ENCODE measurements around the gene RAMACL.

The RAMACL gene

GRCh38 chr6:166556336-166556735, 30.1 kb downstream of the RAMACL start:
- Histone ChIP-seq H3K4me3 (ENCODE audit: low read length) (no peak overlapping the region), H3K4me1 (ENCODE audit: control insufficient read depth, insufficient read depth, low read length) (peaks cover 11% of the 10 kb centered on the region), H3K36me3 (ENCODE audit: control insufficient read depth, insufficient read depth, low read length) (no peaks in the 10 kb centered on the region), H3K27me3 (ENCODE audit: control insufficient read depth, insufficient read depth, low read length) (no peaks in the 10 kb centered on the region), H3K9me3 (ENCODE audit: control insufficient read depth, insufficient read depth, low read length) (no peaks in the 10 kb centered on the region), H3K27ac (ENCODE audit: low read length) (no peak overlapping the region)
- no peak for DNase-seq (ENCODE audit: low read depth, low spot score)

GRCh38 chr6:166555086-166555485, 31.4 kb downstream of the RAMACL start:
- DNase-seq (ENCODE audit: low read depth, low spot score): no peak
- WGBS (ENCODE audit: insufficient coverage, insufficient read length): no CpG with 5 or more reads among the region's 6 CpGs
- Histone ChIP-seq H3K4me1 (ENCODE audit: control insufficient read depth, insufficient read depth, low read length) (peaks cover 9% of the 10 kb centered on the region), H3K4me3 (ENCODE audit: low read length) (no peak overlapping the region), H3K36me3 (ENCODE audit: control insufficient read depth, insufficient read depth, low read length) (no peaks in the 10 kb centered on the region), H3K27ac (ENCODE audit: low read length) (no peak overlapping the region), H3K27me3 (ENCODE audit: control insufficient read depth, insufficient read depth, low read length) (no peaks in the 10 kb centered on the region), H3K9me3 (ENCODE audit: control insufficient read depth, insufficient read depth, low read length) (no peaks in the 10 kb centered on the region)

GRCh38 chr6:166554316-166554715, 32.2 kb downstream of the RAMACL start:
- no peaks in the 10 kb centered on the region for H3K36me3 ChIP-seq (ENCODE audit: control insufficient read depth, insufficient read depth, low read length)
- WGBS (ENCODE audit: insufficient coverage, insufficient read length): no CpG with 5 or more reads among the region's 8 CpGs
- no peak overlapping the region for H3K4me3 ChIP-seq (ENCODE audit: low read length)
- no peaks in the 10 kb centered on the region for H3K27me3 ChIP-seq (ENCODE audit: control insufficient read depth, insufficient read depth, low read length)
- no peaks in the 10 kb centered on the region for H3K9me3 ChIP-seq (ENCODE audit: control insufficient read depth, insufficient read depth, low read length)
- H3K4me1 ChIP-seq (ENCODE audit: control insufficient read depth, insufficient read depth, low read length): peaks cover 9% of the 10 kb centered on the region
- H3K27ac ChIP-seq (ENCODE audit: low read length): no peak overlapping the region
- no peak for DNase-seq (ENCODE audit: low read depth, low spot score)

- Histone ChIP-seq H3K27me3 (ENCODE audit: control insufficient read depth, insufficient read depth, low read length) (no peaks in the 10 kb centered on the region), H3K9me3 (ENCODE audit: control insufficient read depth, insufficient read depth, low read length) (no peaks in the 10 kb centered on the region), H3K36me3 (ENCODE audit: control insufficient read depth, insufficient read depth, low read length) (no peaks in the 10 kb centered on the region), H3K4me1 (ENCODE audit: control insufficient read depth, insufficient read depth, low read length) (peaks cover 9% of the 10 kb centered on the region), H3K4me3 (ENCODE audit: low read length) (no peak overlapping the region), H3K27ac (ENCODE audit: low read length) (no peak overlapping the region)
- no CpG with 5 or more reads among the region's 13 CpGs for WGBS (ENCODE audit: insufficient coverage, insufficient read length)
- no peak for DNase-seq (ENCODE audit: low read depth, low spot score)
Observed at GRCh38 chr6:166553563-166554271, 32.8 kb downstream of the RAMACL start.

- Histone ChIP-seq H3K4me1 (ENCODE audit: control insufficient read depth, insufficient read depth, low read length) (peaks cover 9% of the 10 kb centered on the region), H3K36me3 (ENCODE audit: control insufficient read depth, insufficient read depth, low read length) (no peaks in the 10 kb centered on the region), H3K9me3 (ENCODE audit: control insufficient read depth, insufficient read depth, low read length) (no peaks in the 10 kb centered on the region), H3K4me3 (ENCODE audit: low read length) (no peak overlapping the region), H3K27me3 (ENCODE audit: control insufficient read depth, insufficient read depth, low read length) (no peaks in the 10 kb centered on the region), H3K27ac (ENCODE audit: low read length) (no peak overlapping the region)
- DNase-seq (ENCODE audit: low read depth, low spot score): no peak
- no CpG with 5 or more reads among the region's 7 CpGs for WGBS (ENCODE audit: insufficient coverage, insufficient read length)
Observed at GRCh38 chr6:166552600-166552999, 33.9 kb downstream of the RAMACL start.

- Histone ChIP-seq H3K9me3 (ENCODE audit: control insufficient read depth, insufficient read depth, low read length) (no peaks in the 10 kb centered on the region), H3K36me3 (ENCODE audit: control insufficient read depth, insufficient read depth, low read length) (no peaks in the 10 kb centered on the region), H3K27me3 (ENCODE audit: control insufficient read depth, insufficient read depth, low read length) (no peaks in the 10 kb centered on the region), H3K4me1 (ENCODE audit: control insufficient read depth, insufficient read depth, low read length) (peaks cover 6% of the 10 kb centered on the region), H3K27ac (ENCODE audit: low read length) (no peak overlapping the region), H3K4me3 (ENCODE audit: low read length) (no peak overlapping the region)
- no CpG with 5 or more reads among the region's 16 CpGs for WGBS (ENCODE audit: insufficient coverage, insufficient read length)
- DNase-seq (ENCODE audit: low read depth, low spot score): peak; percentile 33
Observed at GRCh38 chr6:166551754-166552495, 34.6 kb downstream of the RAMACL start.

- H3K4me1 ChIP-seq (ENCODE audit: control insufficient read depth, insufficient read depth, low read length): peaks cover 3% of the 10 kb centered on the region
- H3K4me3 ChIP-seq (ENCODE audit: low read length): no peak overlapping the region
- no peak overlapping the region for H3K27ac ChIP-seq (ENCODE audit: low read length)
- no peak for DNase-seq (ENCODE audit: low read depth, low spot score)
- no peaks in the 10 kb centered on the region for H3K9me3 ChIP-seq (ENCODE audit: control insufficient read depth, insufficient read depth, low read length)
- H3K36me3 ChIP-seq (ENCODE audit: control insufficient read depth, insufficient read depth, low read length): no peaks in the 10 kb centered on the region
- no peaks in the 10 kb centered on the region for H3K27me3 ChIP-seq (ENCODE audit: control insufficient read depth, insufficient read depth, low read length)
- WGBS (ENCODE audit: insufficient coverage, insufficient read length): no CpG with 5 or more reads among the region's 6 CpGs
Observed at GRCh38 chr6:166546653-166547052, 39.8 kb downstream of the RAMACL start.

GRCh38 chr6:166545156-166546034, 41.1 kb downstream of the RAMACL start:
- WGBS (ENCODE audit: insufficient coverage, insufficient read length): no CpG with 5 or more reads among the region's 19 CpGs
- H3K9me3 ChIP-seq (ENCODE audit: control insufficient read depth, insufficient read depth, low read length): no peaks in the 10 kb centered on the region
- no peaks in the 10 kb centered on the region for H3K36me3 ChIP-seq (ENCODE audit: control insufficient read depth, insufficient read depth, low read length)
- H3K4me3 ChIP-seq (ENCODE audit: low read length): no peak overlapping the region
- DNase-seq (ENCODE audit: low read depth, low spot score): no peak
- H3K4me1 ChIP-seq (ENCODE audit: control insufficient read depth, insufficient read depth, low read length): peaks cover 9% of the 10 kb centered on the region
- no peaks in the 10 kb centered on the region for H3K27me3 ChIP-seq (ENCODE audit: control insufficient read depth, insufficient read depth, low read length)
- no peak overlapping the region for H3K27ac ChIP-seq (ENCODE audit: low read length)

- Histone ChIP-seq H3K36me3 (ENCODE audit: control insufficient read depth, insufficient read depth, low read length) (no peaks in the 10 kb centered on the region), H3K27me3 (ENCODE audit: control insufficient read depth, insufficient read depth, low read length) (no peaks in the 10 kb centered on the region), H3K9me3 (ENCODE audit: control insufficient read depth, insufficient read depth, low read length) (no peaks in the 10 kb centered on the region), H3K27ac (ENCODE audit: low read length) (no peak overlapping the region), H3K4me1 (ENCODE audit: control insufficient read depth, insufficient read depth, low read length) (peaks cover 10% of the 10 kb centered on the region), H3K4me3 (ENCODE audit: low read length) (no peak overlapping the region)
- DNase-seq (ENCODE audit: low read depth, low spot score): no peak
- no CpG with 5 or more reads among the region's 10 CpGs for WGBS (ENCODE audit: insufficient coverage, insufficient read length)
Observed at GRCh38 chr6:166544296-166544605, 42.2 kb downstream of the RAMACL start.

GRCh38 chr6:166543603-166544295, 42.7 kb downstream of the RAMACL start:
- no peaks in the 10 kb centered on the region for H3K9me3 ChIP-seq (ENCODE audit: control insufficient read depth, insufficient read depth, low read length)
- no peaks in the 10 kb centered on the region for H3K36me3 ChIP-seq (ENCODE audit: control insufficient read depth, insufficient read depth, low read length)
- no peak overlapping the region for H3K4me3 ChIP-seq (ENCODE audit: low read length)
- H3K27me3 ChIP-seq (ENCODE audit: control insufficient read depth, insufficient read depth, low read length): no peaks in the 10 kb centered on the region
- no CpG with 5 or more reads among the region's 9 CpGs for WGBS (ENCODE audit: insufficient coverage, insufficient read length)
- no peak overlapping the region for H3K27ac ChIP-seq (ENCODE audit: low read length)
- peaks cover 10% of the 10 kb centered on the region for H3K4me1 ChIP-seq (ENCODE audit: control insufficient read depth, insufficient read depth, low read length)
- no peak for DNase-seq (ENCODE audit: low read depth, low spot score)

Data from iPS DF 6.9 (cell line).